GM21390 (cell line): ENCODE results near the gene GATB.

Experiments used
- ATAC-seq: cut with Tn5 transposase; IDR thresholded peaks from one replicate; pipeline ENCODE4 v1.9.1; 2021; ENCODE audit not compliant: unreplicated experiment

GATB gene, protein sequence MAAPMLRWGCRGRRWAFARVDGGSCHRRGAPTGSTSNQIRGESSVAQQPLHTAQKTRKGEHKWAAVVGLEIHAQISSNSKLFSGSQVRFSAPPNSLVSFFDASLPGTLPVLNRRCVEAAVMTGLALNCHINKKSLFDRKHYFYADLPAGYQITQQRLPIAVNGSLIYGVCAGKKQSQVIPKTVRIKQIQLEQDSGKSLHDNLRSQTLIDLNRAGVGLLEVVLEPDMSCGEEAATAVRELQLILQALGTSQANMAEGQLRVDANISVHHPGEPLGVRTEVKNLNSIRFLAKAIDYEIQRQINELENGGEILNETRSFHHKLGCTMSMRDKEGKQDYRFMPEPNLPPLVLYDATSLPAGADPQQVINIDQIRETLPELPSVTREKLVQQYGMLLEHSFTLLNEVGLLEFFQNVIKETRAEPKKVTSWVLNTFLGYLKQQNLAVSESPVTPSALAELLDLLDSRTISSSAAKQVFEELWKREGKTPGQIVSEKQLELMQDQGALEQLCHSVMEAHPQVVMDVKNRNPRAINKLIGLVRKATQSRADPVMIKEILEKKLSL

DNA sequence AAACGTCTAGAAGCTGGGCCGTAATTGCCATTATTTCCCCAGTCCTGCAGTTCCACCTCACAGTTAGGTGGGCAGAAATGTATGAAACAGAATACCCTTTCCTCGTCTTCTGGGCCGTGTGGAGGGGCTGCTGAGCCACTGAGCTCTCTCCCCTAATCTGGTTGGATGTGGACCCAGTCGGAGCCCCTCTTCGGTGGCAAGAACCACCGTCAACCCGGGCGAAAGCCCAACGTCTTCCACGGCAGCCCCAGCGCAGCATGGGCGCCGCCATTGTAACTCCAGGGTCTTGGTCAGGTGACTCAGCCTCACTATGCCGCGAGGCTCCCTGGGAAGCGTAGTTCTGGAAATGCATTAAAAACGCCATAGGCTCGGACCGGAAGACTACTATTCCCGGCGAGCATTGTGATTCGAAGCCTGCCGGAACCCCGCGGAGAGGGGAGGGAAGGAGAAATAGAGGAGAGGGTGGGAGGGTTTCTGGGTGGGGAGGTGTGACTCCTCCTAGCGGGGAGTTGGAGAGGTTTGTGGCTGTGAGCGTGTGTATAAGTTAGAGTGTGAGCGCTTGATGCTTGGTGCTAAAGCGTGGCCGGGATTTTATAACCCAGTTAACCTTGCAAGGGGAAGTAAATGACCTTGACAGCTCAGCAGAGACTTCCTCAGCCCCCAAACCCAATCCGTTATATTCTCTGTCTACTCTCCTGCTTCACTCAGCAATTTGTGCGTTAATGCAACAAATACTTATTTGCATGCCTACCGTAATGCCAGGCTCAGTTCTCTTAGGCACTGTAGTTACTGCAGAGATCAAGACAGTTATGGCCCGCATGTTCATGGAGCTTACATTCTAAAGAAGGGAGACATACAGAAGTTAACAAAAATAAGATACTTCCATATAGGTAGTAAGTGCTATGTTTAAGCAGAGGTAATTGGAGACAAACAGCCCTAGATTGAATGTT is at the start of gene GATB:
Gene GATB (minus strand): TSS at position 296 of the 950 bp plus-strand sequence. CDS start 25 bp downstream, at position 271.
- peak; percentile 100 for ATAC-seq

DNA sequence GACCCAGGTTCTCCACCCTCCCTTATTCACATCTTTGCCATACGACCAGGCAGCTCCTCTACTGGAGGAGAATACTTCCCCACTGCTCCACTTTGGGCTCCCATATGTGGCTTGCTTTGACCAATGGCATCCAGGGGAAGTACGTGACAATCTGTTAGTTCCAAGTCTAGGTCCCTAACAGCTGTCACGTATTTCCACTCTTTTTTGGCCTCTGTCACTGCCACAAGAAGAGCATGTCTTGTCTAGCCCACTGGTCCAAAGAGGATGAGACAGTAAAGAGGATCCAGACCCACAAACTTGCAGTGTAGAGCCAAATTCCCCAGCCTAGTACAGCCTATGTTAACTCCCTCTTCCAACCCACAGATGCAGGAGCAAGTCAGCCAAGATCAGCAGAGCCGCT is 49.7 kb upstream of the GATB start:
- ATAC-seq, result no peak

GRCh38 chr4:151809716-151810115 is 48.9 kb upstream of the GATB start:
- ATAC-seq, result no peak

GRCh38 chr4:151808542-151808941 is 47.7 kb upstream of the GATB start:
- ATAC-seq, result no peak

DNA sequence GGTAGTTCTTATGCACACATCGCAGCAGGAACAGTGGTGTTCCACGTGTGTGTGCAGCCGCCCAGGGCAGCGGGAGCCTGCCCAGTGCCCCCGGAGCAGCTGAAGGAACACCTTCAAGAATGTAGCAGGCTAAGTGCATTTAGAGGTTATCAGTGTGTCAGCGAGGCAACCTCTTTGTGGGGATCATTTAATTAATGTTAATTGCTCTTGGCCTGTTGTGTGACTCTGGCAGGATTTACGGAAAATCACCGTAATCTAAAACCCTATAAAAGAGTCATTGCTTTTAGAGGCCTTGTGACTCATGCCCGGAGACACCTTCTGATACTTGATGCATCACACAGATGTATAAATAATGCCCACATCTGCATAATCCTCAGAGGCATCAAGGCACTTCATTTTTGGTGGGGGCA is 47.3 kb upstream of the GATB start:
- ATAC-seq, result no peak

GRCh38 chr4:151807220-151807619 is 46.4 kb upstream of the GATB start:
- ATAC-seq, result no peak

DNA sequence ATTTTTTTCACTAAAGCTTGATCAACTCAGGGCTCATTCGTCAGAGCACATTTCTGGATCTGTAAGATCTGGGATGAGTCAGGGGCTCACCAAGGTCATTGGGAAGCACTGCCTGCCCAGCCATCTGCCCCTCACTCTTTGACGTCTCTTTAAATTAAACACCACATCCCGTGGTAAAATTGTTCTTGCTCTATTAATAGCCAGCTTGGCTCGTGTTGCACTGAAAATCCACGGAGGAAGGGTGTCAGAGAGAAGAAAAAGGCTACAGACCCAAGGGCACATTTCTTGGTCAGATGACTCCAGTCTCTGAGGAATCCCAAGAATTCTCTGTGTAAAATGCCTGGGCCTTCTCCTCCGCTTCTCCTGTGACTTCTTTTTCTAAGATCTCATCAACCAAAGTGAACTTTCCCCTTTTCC is 45.7 kb upstream of the GATB start:
- ATAC-seq, result no peak

- no peak for ATAC-seq
These were observed 44.0 kb upstream of the GATB start for GRCh38 chr4:151804821-151805220.

- ATAC-seq, result no peak
These were observed 43.4 kb upstream of the GATB start for GRCh38 chr4:151804086-151804630.

GRCh38 chr4:151803246-151803645 is 42.4 kb upstream of the GATB start:
- no peak for ATAC-seq

DNA sequence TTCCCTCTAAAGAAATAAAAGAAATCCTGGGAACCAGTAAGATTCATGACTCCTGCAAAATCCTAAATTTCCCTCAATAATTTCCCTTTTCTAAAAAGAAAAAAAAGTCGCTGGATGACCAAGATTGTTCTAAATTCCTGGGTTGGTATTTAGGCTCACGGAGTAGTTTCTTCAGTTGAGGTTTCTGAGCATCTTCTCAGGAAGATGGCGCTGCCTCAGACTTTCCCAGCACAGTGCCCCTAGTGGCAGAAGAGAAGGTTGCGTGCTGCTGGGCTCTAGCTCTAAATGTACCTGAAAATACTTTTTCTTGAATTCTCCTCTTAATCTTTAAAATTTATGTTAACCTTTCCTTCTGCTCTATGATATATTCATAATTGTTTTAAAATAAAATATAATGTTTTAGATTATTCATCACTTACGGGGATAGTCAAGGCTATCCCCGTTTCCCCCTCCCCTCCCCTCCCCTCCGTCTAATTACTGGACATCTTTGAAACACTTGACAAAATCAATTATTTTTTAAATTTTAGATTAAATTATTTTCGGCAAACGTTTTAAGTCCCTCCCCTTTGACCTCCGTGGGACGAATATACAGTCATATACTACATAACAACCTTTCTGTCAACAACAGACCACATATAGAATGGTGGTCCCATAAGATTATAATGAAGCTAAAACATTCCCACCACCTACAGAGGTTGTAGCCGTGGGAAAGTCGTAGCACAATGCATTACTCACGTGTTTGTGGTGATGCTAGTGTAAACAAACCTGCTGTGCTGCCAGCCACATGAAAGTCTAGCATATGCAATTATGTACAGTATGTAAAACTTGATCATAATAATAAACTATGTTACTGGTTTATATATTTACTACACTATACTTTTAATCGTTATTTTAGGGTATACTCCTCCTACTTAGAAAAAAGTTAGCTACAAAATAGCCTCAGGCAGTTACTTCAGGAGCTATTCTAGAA is 41.0 kb upstream of the GATB start:
- ATAC-seq, result peak; percentile 37

DNA sequence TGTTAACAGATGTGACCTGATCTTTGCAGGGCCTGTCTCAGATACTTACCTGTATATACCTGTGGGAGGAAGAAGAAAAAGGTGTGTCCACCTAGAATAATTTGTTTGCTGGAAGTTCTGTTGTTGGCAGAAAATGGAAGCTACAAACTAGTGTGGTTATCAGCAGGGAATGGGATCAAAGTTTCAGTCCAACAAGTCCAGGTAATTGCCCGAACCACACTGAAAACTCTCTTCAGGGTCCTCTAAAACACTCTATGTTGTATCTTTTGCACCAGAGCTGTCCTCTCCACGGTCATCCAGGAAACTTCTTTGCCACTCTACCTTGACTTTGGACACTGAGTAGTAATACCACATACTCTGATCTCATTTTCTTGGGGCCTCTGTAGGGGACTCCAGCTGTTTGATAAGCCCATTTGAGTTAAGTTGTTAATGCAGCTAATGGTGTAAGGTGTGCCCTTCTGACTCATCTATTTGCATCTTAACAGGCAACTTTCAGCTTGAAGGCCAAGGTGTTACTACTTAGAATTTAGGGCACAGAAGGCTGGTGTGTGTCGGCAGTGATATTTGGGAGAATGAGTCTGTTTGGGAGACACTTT is 38.7 kb upstream of the GATB start:
- ATAC-seq, result no peak

- peak; percentile 92 for ATAC-seq
These were observed 38.0 kb upstream of the GATB start for GRCh38 chr4:151798678-151799416.

DNA sequence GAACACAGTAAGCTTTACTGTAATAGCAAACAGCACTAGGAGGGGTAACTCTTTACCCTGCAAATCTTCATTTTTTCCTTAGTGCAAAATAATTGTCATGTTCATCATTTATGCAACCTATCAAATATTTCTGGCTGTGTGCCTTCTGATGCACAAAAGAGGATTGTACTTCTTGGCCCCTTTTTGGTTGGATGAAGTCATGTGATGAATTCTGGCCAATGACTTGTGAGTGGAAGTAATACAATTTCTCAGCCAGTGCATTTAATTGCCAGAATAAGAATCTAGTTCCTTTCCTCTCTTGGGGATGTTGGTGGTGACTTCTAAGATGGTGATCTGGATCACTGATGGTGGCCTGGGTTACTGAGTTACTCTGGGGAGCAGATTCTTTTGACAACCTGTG is 37.0 kb upstream of the GATB start:
- ATAC-seq, result no peak

- no peak for ATAC-seq
These were observed 36.3 kb upstream of the GATB start for GRCh38 chr4:151797131-151797530.

- no peak for ATAC-seq
These were observed 35.3 kb upstream of the GATB start for GRCh38 chr4:151796106-151796505.

DNA sequence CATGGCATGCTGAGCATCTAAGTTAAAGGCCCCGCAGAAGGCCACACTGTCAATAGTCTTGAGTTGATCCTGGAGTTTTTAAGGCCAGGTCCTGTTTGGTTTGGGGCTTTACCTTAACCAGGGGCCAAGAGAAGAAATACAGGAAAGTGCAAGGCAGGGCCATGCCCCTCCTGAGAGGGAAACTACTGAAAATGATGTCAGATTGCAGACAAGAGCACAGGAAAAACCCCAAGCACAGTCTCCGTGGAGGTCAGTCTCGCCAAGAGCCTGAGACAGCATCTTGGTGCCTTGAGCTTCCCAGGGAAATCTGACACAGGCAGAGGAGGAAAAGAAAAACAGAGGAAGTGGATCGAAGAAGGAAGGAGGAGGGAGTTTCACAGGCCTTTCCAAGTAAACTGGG is 32.2 kb upstream of the GATB start:
- no peak for ATAC-seq

DNA sequence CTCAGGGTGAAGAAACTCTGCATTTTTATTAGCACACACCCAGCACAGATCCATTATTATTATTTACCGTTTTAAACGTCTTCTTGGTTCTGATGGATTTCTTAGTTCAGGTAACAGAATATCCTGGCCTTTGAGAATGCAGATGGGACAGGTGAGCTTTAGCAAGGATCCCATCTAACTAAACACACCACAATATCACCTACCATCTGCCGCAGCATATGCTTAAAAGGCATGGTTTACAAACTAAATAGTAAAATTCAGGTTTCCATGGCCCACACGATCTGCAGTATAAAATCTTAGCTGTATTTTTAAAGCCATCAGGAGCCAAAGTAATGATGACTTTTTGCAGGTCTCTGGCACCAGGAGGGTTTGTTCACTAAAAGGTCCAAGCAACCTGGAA is 31.7 kb upstream of the GATB start:
- ATAC-seq, result no peak

GRCh38 chr4:151788021-151788420 is 27.2 kb upstream of the GATB start:
- ATAC-seq, result no peak
